22Rv1 (cell line): Measurements from ENCODE around the gene CLCA2.

Source experiments
- CTCF ChIP-seq: fragments of 450-650 bp; IDR thresholded peaks from 2 replicates; pipeline ENCODE4 v1.5.1; 2017; ENCODE audit warnings: mild to moderate bottlenecking
- ZFX ChIP-seq: fragments of 450-650 bp; IDR thresholded peaks from 2 replicates; pipeline ENCODE4 v1.6.1; 2017; ENCODE audit warnings: antibody characterized with exemption, borderline replicate concordance

- no peak for TF ChIP-seq CTCF
- TF ChIP-seq ZFX: no peak
Measured at GRCh38 chr1:86394416-86394815, 29.6 kb upstream of the CLCA2 start.
